Measurements from ENCODE around the gene R3HDML.

R3HDML gene

DNA sequence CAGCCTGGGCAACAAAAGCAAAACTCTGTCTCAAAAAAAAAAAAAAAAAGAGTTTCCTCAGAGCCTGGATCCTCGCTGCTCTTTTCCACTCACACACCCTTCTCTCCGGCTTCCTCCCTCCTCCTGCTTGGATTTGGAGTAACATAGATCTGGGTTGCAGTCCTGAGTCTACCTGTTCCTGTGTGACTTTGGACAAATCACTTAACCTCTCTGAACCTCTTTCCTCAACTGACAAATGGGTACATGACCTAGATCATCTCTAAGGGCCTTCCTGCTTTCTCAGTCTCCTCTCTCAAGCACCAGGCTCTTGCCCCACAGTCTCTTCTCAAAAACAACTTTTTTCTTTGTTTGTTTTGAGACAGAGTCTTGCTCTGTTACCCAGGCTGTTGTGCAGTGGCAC, 5.6 kb upstream of the R3HDML start:
- TF ChIP-seq, protein P1, sequence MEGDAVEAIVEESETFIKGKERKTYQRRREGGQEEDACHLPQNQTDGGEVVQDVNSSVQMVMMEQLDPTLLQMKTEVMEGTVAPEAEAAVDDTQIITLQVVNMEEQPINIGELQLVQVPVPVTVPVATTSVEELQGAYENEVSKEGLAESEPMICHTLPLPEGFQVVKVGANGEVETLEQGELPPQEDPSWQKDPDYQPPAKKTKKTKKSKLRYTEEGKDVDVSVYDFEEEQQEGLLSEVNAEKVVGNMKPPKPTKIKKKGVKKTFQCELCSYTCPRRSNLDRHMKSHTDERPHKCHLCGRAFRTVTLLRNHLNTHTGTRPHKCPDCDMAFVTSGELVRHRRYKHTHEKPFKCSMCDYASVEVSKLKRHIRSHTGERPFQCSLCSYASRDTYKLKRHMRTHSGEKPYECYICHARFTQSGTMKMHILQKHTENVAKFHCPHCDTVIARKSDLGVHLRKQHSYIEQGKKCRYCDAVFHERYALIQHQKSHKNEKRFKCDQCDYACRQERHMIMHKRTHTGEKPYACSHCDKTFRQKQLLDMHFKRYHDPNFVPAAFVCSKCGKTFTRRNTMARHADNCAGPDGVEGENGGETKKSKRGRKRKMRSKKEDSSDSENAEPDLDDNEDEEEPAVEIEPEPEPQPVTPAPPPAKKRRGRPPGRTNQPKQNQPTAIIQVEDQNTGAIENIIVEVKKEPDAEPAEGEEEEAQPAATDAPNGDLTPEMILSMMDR (IDR thresholded peaks at IDR 0.05; ENCODE audit: low read depth, low read length) = no peak
- DNase-seq (ENCODE audit: extremely low read depth, low read depth) = no peak

- DNase-seq (ENCODE audit: extremely low read depth, low read depth) = no peak
- TF ChIP-seq, protein P1 (IDR thresholded peaks at IDR 0.05; ENCODE audit: low read depth, low read length) = no peak
Observed at GRCh38 chr20:44334306-44334705, 2.5 kb upstream of the R3HDML start.

DNA sequence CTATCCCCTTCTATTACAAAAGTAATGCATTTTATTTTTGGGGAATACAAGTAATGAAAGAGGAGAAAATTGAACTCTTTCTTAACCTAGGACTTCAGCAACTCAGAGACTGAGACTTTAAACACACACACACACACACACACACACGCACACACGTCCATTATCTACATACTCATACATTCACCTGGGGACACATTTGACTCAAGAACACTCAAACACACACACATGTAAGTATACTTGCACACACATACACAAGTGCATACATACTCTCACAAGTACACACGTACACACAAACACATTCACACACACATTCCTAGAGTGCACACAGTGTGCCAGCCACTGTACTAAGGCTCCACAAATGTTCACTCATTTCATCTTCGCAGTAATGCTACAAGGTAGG, 2.1 kb upstream of the R3HDML start:
- TF ChIP-seq, protein P1 (IDR thresholded peaks at IDR 0.05; ENCODE audit: low read depth, low read length) = no peak
- DNase-seq (ENCODE audit: extremely low read depth, low read depth) = no peak

DNA sequence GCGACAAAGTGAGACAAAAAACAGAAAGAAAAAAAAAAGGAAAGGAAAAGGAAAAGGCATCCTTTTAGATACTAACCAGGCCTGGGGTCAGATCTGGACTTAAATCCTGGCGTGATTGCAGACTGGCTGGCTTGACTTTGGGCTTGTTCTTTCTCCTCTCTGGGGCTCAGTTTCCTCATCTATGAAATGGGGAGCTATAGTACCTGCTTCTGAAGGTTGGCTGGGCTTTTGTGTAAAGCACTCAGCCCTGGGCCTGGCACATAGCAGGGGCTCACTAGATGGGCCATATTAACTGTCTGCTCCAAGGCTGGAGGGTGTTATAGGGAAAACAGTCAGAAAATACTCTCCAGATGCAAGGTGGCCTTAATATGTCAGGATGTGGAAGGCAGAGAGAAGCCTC, 1.2 kb upstream of the R3HDML start:
- TF ChIP-seq, protein P1 (IDR thresholded peaks at IDR 0.05; ENCODE audit: low read depth, low read length) = no peak
- no peak for DNase-seq (ENCODE audit: extremely low read depth, low read depth)

GRCh38 chr20:44336086-44336485, 757 bp upstream of the R3HDML start:
- TF ChIP-seq, protein P1 (IDR thresholded peaks at IDR 0.05; ENCODE audit: low read depth, low read length) = no peak
- DNase-seq (ENCODE audit: extremely low read depth, low read depth) = no peak

DNA sequence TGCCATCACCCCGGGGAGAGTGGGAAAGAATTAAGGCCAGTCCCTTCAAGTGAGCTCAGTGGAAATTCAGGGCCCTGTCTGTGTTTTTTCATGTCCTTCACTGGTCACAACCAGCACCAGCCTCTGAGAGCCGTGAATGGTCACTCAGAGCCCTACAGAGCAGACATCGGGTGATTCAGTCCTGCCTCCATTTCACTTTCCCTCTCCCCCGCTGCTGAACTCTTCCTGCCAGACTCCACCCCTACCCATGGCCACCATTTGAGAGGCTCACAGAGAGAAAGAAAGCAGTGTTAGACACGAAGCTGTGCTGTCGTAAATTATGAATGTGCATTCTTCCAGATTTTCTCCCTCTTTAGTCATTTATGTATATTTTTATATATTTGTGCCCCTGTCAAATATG, 5.4 kb downstream of the R3HDML start:
- DNase-seq (ENCODE audit: extremely low read depth, low read depth) = no peak
- TF ChIP-seq, protein P1 (IDR thresholded peaks at IDR 0.05; ENCODE audit: low read depth, low read length) = no peak

- TF ChIP-seq, protein P1 (IDR thresholded peaks at IDR 0.05; ENCODE audit: low read depth, low read length) = no peak
- no peak for DNase-seq (ENCODE audit: extremely low read depth, low read depth)
Observed at GRCh38 chr20:44343162-44343675, 6.4 kb downstream of the R3HDML start.

Data from AG09319 (cell line).